Mesothelial cell of epicardium (in vitro differentiated cells): ENCODE data around the gene RPS2. TPM values are rescaled to one million over a fixed set of nuclear protein-coding genes. Genes with fewer than 3 reads are reported as not detected.
A peak's percentile ranks its signal among the peaks of the same experiment; 100 is the strongest.

Experiments
- DNase-seq, 2 experiments: peaks; one replicate each; pipeline ENCODE4 v3.0.0; 2021; ENCODE audit warnings: low spot score in 2 of 2; ENCODE audit not compliant: unreplicated experiment in 2 of 2
- H3K27ac Mint-ChIP-seq: 2 replicates; pipeline ENCODE4 v1.8.0; 2021; ENCODE audit warnings: mixed read lengths
- H3K27me3 Mint-ChIP-seq: 2 replicates; pipeline ENCODE4 v1.8.0; 2021; ENCODE audit warnings: low read depth, mixed read lengths
- H3K36me3 Mint-ChIP-seq: 2 replicates; pipeline ENCODE4 v1.8.0; 2021; ENCODE audit warnings: mixed read lengths
- H3K4me1 Mint-ChIP-seq: 2 replicates; pipeline ENCODE4 v1.8.0; 2021; ENCODE audit warnings: mixed read lengths
- H3K4me3 Mint-ChIP-seq: 2 replicates; pipeline ENCODE4 v1.8.0; 2021; ENCODE audit warnings: mild to moderate bottlenecking, moderate library complexity, mixed read lengths
- H3K9me3 Mint-ChIP-seq: 2 replicates; pipeline ENCODE4 v1.8.0; 2021; ENCODE audit warnings: mixed read lengths
- total RNA-seq: library from RNA; stranded (reverse); gene quantifications from 3 replicates; pipeline ENCODE4 v1.2.1, GENCODE V29; 2021
- TF ChIP-seq, protein P1 (sequence below): fragments of 200-600 bp; sonication (generic); IDR thresholded peaks from one replicate; pipeline ENCODE4 v1.5.0; 2021; ENCODE audit warnings: antibody characterized with exemption; ENCODE audit not compliant: unreplicated experiment

RPS2 gene
- total RNA-seq, 1 donor from 2014 or later, result 2,265 TPM

DNA sequence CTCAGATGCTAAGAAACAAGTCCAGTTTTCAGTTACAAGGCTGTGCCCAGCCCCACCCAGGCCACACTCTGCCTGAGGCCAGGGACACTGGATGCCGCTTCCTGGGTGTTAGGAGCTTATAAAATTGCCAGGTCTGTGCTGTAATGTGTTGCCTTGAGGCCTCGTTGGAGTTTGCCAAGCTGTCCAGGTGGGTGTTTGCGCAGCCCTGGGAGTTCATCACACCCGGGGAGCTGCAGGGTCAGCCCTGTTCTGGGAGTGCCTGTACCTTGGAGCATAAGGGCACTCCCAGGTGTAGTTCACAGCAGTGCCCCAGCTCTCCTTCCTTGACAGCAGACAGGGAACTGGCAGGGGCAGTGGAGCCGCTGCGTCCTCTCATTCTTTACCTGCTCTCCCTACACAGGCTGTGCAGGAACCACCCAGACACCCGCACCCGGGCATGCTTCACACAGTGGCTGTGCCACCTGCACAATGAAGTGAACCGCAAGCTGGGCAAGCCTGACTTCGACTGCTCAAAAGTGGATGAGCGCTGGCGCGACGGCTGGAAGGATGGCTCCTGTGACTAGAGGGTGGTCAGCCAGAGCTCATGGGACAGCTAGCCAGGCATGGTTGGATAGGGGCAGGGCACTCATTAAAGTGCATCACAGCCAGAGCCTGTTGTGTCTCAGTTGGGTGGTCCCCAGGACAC lies 21.0 kb upstream of the RPS2 start:
- TF ChIP-seq, protein P1, sequence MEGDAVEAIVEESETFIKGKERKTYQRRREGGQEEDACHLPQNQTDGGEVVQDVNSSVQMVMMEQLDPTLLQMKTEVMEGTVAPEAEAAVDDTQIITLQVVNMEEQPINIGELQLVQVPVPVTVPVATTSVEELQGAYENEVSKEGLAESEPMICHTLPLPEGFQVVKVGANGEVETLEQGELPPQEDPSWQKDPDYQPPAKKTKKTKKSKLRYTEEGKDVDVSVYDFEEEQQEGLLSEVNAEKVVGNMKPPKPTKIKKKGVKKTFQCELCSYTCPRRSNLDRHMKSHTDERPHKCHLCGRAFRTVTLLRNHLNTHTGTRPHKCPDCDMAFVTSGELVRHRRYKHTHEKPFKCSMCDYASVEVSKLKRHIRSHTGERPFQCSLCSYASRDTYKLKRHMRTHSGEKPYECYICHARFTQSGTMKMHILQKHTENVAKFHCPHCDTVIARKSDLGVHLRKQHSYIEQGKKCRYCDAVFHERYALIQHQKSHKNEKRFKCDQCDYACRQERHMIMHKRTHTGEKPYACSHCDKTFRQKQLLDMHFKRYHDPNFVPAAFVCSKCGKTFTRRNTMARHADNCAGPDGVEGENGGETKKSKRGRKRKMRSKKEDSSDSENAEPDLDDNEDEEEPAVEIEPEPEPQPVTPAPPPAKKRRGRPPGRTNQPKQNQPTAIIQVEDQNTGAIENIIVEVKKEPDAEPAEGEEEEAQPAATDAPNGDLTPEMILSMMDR, result no peak
- H3K36me3 Mint-ChIP-seq, result peaks cover 9% of the 10 kb centered on the region
- H3K4me1 Mint-ChIP-seq, result peaks cover 21% of the 10 kb centered on the region
- peaks cover 50% of the 10 kb centered on the region for H3K27me3 Mint-ChIP-seq
- H3K4me3 Mint-ChIP-seq, result peak overlapping the region; percentile 83
- no peaks in the 10 kb centered on the region for H3K9me3 Mint-ChIP-seq
- DNase-seq, result no peak
- no peak overlapping the region for H3K27ac Mint-ChIP-seq

DNA sequence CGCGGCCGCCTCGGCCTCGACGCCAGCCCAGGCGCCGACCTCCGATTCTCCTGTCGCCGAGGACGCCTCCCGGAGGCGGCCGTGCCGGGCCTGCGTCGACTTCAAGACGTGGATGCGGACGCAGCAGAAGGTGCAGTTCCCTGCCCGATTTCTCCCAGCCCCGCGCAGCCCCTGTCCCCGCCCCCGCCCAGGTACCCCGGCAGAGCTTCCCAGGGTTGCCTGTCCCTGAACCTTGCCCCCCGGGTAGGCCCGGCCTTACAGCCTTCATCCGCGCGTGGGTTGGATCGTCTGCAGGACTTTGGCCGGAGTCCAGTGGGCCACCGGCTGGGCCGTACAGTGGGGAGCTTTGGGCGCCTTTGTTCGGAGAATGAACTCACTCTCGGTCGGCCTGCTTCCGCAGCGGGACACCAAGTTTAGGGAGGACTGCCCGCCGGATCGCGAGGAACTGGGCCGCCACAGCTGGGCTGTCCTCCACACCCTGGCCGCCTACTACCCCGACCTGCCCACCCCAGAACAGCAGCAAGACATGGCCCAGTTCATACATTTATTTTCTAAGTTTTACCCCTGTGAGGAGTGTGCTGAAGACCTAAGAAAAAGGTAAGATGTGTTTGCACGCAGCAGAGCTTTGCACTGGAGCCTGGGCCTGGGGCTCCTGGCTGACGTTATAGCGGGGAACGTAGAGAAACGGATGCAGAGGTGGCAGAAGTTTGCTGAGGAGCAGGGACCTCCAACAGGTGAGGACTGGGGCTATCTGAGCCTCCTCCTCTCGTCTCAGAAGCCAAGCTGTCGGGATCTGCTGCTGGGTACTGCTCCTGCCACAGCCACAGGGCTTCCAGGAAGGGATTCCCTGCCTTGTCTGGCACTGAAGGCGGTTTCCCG lies 20.0 kb upstream of the RPS2 start:
- peaks cover 9% of the 10 kb centered on the region for H3K36me3 Mint-ChIP-seq
- peaks cover 21% of the 10 kb centered on the region for H3K4me1 Mint-ChIP-seq
- TF ChIP-seq, protein P1, result no peak
- peak overlapping the region; percentile 87 for H3K27ac Mint-ChIP-seq
- peaks cover 56% of the 10 kb centered on the region for H3K27me3 Mint-ChIP-seq
- no peak for DNase-seq
- H3K4me3 Mint-ChIP-seq, result peak overlapping the region; percentile 83
- H3K9me3 Mint-ChIP-seq, result no peaks in the 10 kb centered on the region

DNA sequence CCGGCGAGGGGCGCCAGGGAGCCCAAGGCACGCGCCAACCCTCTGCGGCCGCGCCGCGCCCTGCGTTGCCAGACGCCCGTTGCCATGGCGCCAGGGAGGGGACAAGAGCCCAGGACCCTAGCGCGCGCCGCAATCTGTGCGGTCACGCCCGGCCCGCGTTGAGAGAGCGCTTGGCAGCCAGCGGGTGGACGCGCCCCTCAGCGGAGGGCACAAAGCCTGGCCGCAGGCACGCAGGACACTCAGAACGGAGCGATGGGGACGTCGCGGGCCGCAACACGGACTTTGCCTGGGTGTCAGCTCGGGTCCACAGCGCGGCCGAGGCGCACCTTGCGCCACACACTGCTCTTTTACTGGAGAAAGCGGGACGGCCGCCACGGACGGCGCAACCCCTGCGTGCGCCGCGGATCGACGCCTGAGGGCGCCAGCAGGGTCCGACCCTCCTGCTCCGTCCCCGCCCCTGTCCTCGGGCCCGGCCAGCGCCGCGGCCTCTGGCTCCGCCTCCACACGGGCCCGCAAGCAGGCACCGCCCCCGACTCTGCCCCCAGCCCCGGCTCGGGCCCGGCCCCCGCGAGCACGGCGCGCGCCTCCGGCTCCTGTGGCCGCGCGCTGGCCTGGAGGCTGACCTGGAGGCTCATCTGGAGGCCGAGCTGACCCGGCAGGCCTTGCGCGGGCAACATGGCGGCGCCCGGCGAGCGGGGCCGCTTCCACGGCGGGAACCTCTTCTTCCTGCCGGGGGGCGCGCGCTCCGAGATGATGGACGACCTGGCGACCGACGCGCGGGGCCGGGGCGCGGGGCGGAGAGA lies 19.1 kb upstream of the RPS2 start, which contains the start of gene GFER:
GFER (plus strand) TSS at position 650 of the 803 bp plus-strand sequence; CDS start at position 676, 26 bp downstream.
- Mint-ChIP-seq H3K36me3 (peaks cover 9% of the 10 kb centered on the region), H3K4me3 (peak within 1 kb of the TSS; percentile 83), H3K4me1 (peaks cover 15% of the 10 kb centered on the region), H3K9me3 (no peaks in the 10 kb centered on the region), H3K27me3 (peaks cover 53% of the 10 kb centered on the region), H3K27ac (peak within 1 kb of the TSS; percentile 87)
- DNase-seq, result peak; percentile 71 to 85
- TF ChIP-seq, protein P1, result no peak

DNA sequence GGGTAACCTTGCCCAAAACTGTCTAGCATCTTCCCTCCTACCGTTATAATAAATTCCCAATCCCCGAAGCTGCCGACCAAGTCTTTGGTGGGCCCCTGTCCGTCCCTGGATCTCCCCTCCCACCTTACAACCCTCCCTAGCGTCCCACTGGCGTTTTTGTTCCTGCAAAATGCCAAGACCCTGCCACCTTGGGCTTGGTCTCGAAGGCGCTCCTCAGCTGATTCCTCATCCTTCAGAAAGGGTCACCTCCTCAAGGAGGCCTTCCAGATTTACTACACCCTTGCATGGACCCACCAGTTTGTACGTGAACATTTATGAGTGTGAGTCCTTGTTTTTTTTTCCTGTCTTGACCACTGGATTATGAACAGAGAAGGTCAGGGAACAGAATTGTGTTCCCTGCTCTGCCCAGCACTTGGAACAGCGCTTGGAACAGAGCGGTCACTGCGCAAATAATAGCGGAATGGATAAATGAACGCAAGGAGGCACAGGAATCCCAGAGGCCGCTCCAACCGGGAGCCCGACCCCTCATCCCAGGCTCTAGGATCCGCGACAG lies 18.4 kb upstream of the RPS2 start:
- H3K36me3 Mint-ChIP-seq, result peaks cover 9% of the 10 kb centered on the region
- no peaks in the 10 kb centered on the region for H3K9me3 Mint-ChIP-seq
- peak overlapping the region; percentile 72 for H3K4me3 Mint-ChIP-seq
- peak overlapping the region; percentile 30 for H3K27ac Mint-ChIP-seq
- H3K4me1 Mint-ChIP-seq, result peaks cover 15% of the 10 kb centered on the region
- TF ChIP-seq, protein P1, result no peak
- DNase-seq, result no peak
- H3K27me3 Mint-ChIP-seq, result peaks cover 52% of the 10 kb centered on the region

DNA sequence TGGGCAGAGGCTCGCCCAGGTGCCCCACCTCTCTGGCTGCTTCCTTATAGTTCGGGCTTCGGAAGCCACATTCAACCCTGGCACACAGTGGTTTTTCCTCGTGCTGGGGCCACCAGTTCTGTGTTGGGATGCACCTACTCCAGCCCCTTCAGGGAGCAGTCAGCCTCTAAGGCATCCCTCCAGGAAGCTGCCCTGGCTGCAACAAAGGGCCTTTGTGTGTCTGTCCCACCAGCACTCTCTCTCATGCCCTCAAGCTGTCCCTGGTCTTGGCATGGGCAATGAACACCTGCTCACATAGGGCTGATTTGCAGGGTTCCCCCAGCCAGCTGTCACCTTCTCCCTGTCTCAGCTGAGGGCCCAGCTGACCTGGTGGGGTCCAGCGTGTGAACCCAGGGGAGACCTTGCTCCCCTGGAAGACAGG lies 17.4 kb upstream of the RPS2 start:
- Mint-ChIP-seq H3K4me3 (no peak overlapping the region), H3K4me1 (peaks cover 15% of the 10 kb centered on the region), H3K27ac (no peak overlapping the region), H3K27me3 (peaks cover 52% of the 10 kb centered on the region), H3K36me3 (peaks cover 11% of the 10 kb centered on the region), H3K9me3 (no peaks in the 10 kb centered on the region)
- DNase-seq, result no peak
- TF ChIP-seq, protein P1, result no peak
